ACC112 (cell line): ENCODE data around the gene MAPK1IP1L.
A peak's percentile ranks its signal among the peaks of the same experiment; 100 is the strongest.
"Not testable (repeated sequence)": the region's sequence is repeated elsewhere in the genome, so short reads cannot be mapped to it uniquely, and the experiment has no call there.

Experiments used
- H2AFZ ChIP-seq: fragments of 200-600 bp; sonication (generic); one replicate; pipeline ENCODE4 v1.6.0; 2017; ENCODE audit warnings: antibody characterized with exemption, low read length; ENCODE audit not compliant: unreplicated experiment
- H3K27ac ChIP-seq: fragments of 200-600 bp; sonication (generic); 2 replicates; pipeline ENCODE4 v1.5.1; 2014; ENCODE audit warnings: low read depth, mild to moderate bottlenecking, antibody characterized with exemption, low read length, moderate library complexity
- H3K27me3 ChIP-seq: fragments of 200-600 bp; sonication (generic); 2 replicates; pipeline ENCODE4 v1.6.1; 2014; ENCODE audit warnings: mild to moderate bottlenecking, antibody characterized with exemption, low read length, moderate library complexity, mixed read lengths; ENCODE audit not compliant: insufficient read depth
- H3K36me3 ChIP-seq: fragments of 200-600 bp; sonication (generic); 2 replicates; pipeline ENCODE4 v1.6.1; 2016; ENCODE audit warnings: mild to moderate bottlenecking, antibody characterized with exemption, low read length, moderate library complexity, mixed read lengths; ENCODE audit not compliant: insufficient read depth
- H3K4me1 ChIP-seq: fragments of 200-600 bp; sonication (generic); one replicate; pipeline ENCODE4 v1.6.1; 2016; ENCODE audit warnings: low read length, mixed read lengths; ENCODE audit not compliant: insufficient read depth, unreplicated experiment, control insufficient read depth
- H3K4me3 ChIP-seq: fragments of 200-600 bp; sonication (generic); 2 replicates; pipeline ENCODE4 v1.5.1; 2014; ENCODE audit warnings: mild to moderate bottlenecking, low read depth, low read length
- H3K79me2 ChIP-seq: fragments of 200-600 bp; sonication (generic); one replicate; pipeline ENCODE4 v1.6.0; 2016; ENCODE audit warnings: low read length; ENCODE audit not compliant: control insufficient read depth, unreplicated experiment, insufficient read depth

The MAPK1IP1L gene

GRCh38 chr14:55054098-55054497, 2.7 kb downstream of the MAPK1IP1L start:
- H2AFZ ChIP-seq, result no peak overlapping the region
- no peaks in the 10 kb centered on the region for H3K27me3 ChIP-seq
- peaks cover 20% of the 10 kb centered on the region for H3K36me3 ChIP-seq
- peaks cover 29% of the 10 kb centered on the region for H3K4me1 ChIP-seq
- peaks cover 73% of the 10 kb centered on the region for H3K79me2 ChIP-seq
- no peak overlapping the region for H3K27ac ChIP-seq
- H3K4me3 ChIP-seq, result no peak overlapping the region

- no peak overlapping the region for H2AFZ ChIP-seq
- peaks cover 30% of the 10 kb centered on the region for H3K4me1 ChIP-seq
- H3K36me3 ChIP-seq, result peaks cover 44% of the 10 kb centered on the region
- peaks cover 97% of the 10 kb centered on the region for H3K79me2 ChIP-seq
- H3K27ac ChIP-seq, result no peak overlapping the region
- H3K27me3 ChIP-seq, result no peaks in the 10 kb centered on the region
- no peak overlapping the region for H3K4me3 ChIP-seq
Measured at GRCh38 chr14:55057919-55058318, 6.5 kb downstream of the MAPK1IP1L start.

GRCh38 chr14:55059333-55059732, 7.9 kb downstream of the MAPK1IP1L start:
- Histone ChIP-seq H3K27ac (no peak overlapping the region), H3K27me3 (no peaks in the 10 kb centered on the region), H3K4me3 (no peak overlapping the region), H3K4me1 (peaks cover 19% of the 10 kb centered on the region), H2AFZ (no peak overlapping the region), H3K79me2 (peaks cover 84% of the 10 kb centered on the region), H3K36me3 (peaks cover 43% of the 10 kb centered on the region)

GRCh38 chr14:55062517-55063351, 11.3 kb downstream of the MAPK1IP1L start:
- H3K4me3 ChIP-seq, result no peak overlapping the region
- peaks cover 50% of the 10 kb centered on the region for H3K79me2 ChIP-seq
- H3K4me1 ChIP-seq, result peaks cover 8% of the 10 kb centered on the region
- no peaks in the 10 kb centered on the region for H3K27me3 ChIP-seq
- H3K27ac ChIP-seq, result no peak overlapping the region
- no peak overlapping the region for H2AFZ ChIP-seq
- H3K36me3 ChIP-seq, result peaks cover 58% of the 10 kb centered on the region

GRCh38 chr14:55064896-55065295, 13.4 kb downstream of the MAPK1IP1L start:
- H3K27ac ChIP-seq, H3K4me3 ChIP-seq, H3K27me3 ChIP-seq, H2AFZ ChIP-seq: not testable (repeated sequence)
- Histone ChIP-seq H3K79me2 (peaks cover 30% of the 10 kb centered on the region), H3K4me1 (peaks cover 11% of the 10 kb centered on the region), H3K36me3 (peaks cover 56% of the 10 kb centered on the region)

- Histone ChIP-seq H3K36me3 (peaks cover 55% of the 10 kb centered on the region), H3K4me3 (no peak overlapping the region), H3K79me2 (peaks cover 25% of the 10 kb centered on the region), H3K27me3 (no peaks in the 10 kb centered on the region), H3K27ac (no peak overlapping the region), H3K4me1 (peaks cover 11% of the 10 kb centered on the region), H2AFZ (no peak overlapping the region)
Measured at GRCh38 chr14:55065411-55065810, 14.0 kb downstream of the MAPK1IP1L start.

- no peak overlapping the region for H3K27ac ChIP-seq
- H3K79me2 ChIP-seq, result peaks cover 17% of the 10 kb centered on the region
- H3K4me3 ChIP-seq, result no peak overlapping the region
- peaks cover 49% of the 10 kb centered on the region for H3K36me3 ChIP-seq
- no peak overlapping the region for H2AFZ ChIP-seq
- H3K4me1 ChIP-seq, result peaks cover 18% of the 10 kb centered on the region
- H3K27me3 ChIP-seq, result no peaks in the 10 kb centered on the region
Measured at GRCh38 chr14:55066223-55066622, 14.8 kb downstream of the MAPK1IP1L start.

DNA sequence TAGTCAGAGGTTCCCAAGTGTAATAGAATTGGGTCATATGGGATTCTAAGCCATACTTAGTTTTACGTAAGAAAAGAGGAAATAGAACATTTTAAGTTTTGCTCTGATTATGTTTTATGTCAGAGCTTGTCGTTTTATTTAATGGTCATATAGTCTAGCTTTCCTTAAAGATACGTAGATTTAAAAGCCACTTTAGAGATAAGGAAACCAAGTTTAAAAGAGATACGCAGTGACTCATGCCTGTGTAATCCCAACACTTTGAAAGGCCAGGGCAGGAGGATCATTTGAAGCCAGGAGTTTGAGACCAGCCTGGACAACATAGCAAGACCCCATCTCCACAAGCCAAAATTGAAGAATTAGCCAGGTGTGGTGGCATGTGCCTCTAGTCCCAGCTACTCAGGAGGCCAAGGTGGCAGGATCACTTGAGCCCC, 19.5 kb downstream of the MAPK1IP1L start:
- Histone ChIP-seq H3K4me1 (peaks cover 53% of the 10 kb centered on the region), H3K27ac (peak overlapping the region; percentile 96), H3K36me3 (peaks cover 16% of the 10 kb centered on the region)

GRCh38 chr14:55071870-55072640, 20.6 kb downstream of the MAPK1IP1L start:
- peaks cover 54% of the 10 kb centered on the region for H3K4me1 ChIP-seq
- H2AFZ ChIP-seq, result no peak overlapping the region
- no peaks in the 10 kb centered on the region for H3K27me3 ChIP-seq
- no peak overlapping the region for H3K4me3 ChIP-seq
- peak overlapping the region; percentile 96 for H3K27ac ChIP-seq
- H3K36me3 ChIP-seq, result 0 out of 2 replicates have a peak, but pooled peaks cover 10% of the 10 kb centered on the region
- H3K79me2 ChIP-seq, result no peaks in the 10 kb centered on the region

More for the DNA sequence above, 19.5 kb downstream of the MAPK1IP1L start:
- Histone ChIP-seq H3K79me2 (no peaks in the 10 kb centered on the region), H3K27me3 (no peaks in the 10 kb centered on the region), H2AFZ (no peak overlapping the region), H3K4me3 (no peak overlapping the region)

- Histone ChIP-seq H3K4me1 (peaks cover 50% of the 10 kb centered on the region), H2AFZ (no peak overlapping the region), H3K36me3 (0 out of 2 replicates have a peak, but pooled peaks cover 6% of the 10 kb centered on the region), H3K27ac (no peak overlapping the region), H3K27me3 (no peaks in the 10 kb centered on the region), H3K4me3 (no peak overlapping the region), H3K79me2 (no peaks in the 10 kb centered on the region)
Measured at GRCh38 chr14:55073856-55074255, 22.4 kb downstream of the MAPK1IP1L start.
